HG02970 (cell line): ENCODE results near the gene NTMT2.
"Not testable (repeated sequence)": the region's sequence is repeated elsewhere in the genome, so short reads cannot be mapped to it uniquely, and the experiment has no call there.

ENCODE experiments used
- ATAC-seq: cut with Tn5 transposase; IDR thresholded peaks from one replicate; pipeline ENCODE4 v1.9.1; 2021; ENCODE audit warnings: mild to moderate bottlenecking, moderate library complexity, moderate number of reproducible peaks; ENCODE audit not compliant: unreplicated experiment, low FRiP score

The NTMT2 gene

GRCh38 chr1:170155055-170155454 is 9.3 kb downstream of the NTMT2 start:
- ATAC-seq = no peak

GRCh38 chr1:170156594-170156993 is 10.8 kb downstream of the NTMT2 start:
- ATAC-seq = no peak

- no peak for ATAC-seq
These were observed 12.1 kb downstream of the NTMT2 start for GRCh38 chr1:170157820-170158219.

GRCh38 chr1:170162459-170163246 is 16.9 kb downstream of the NTMT2 start:
- ATAC-seq = no peak

- ATAC-seq = no peak
These were observed 18.5 kb downstream of the NTMT2 start for GRCh38 chr1:170164103-170164763.

GRCh38 chr1:170166518-170167180 is 20.9 kb downstream of the NTMT2 start:
- ATAC-seq = no peak

GRCh38 chr1:170168265-170168664 is 22.5 kb downstream of the NTMT2 start:
- ATAC-seq = no peak

- not testable (repeated sequence) for ATAC-seq
These were observed 24.8 kb downstream of the NTMT2 start for GRCh38 chr1:170170513-170170912.

GRCh38 chr1:170174395-170174794 is 28.6 kb downstream of the NTMT2 start:
- no peak for ATAC-seq

- ATAC-seq = no peak
These were observed 29.3 kb downstream of the NTMT2 start for GRCh38 chr1:170175041-170175440.

GRCh38 chr1:170175484-170175883 is 29.7 kb downstream of the NTMT2 start:
- ATAC-seq = no peak

- ATAC-seq = no peak
These were observed 31.0 kb downstream of the NTMT2 start for GRCh38 chr1:170176772-170177171.

GRCh38 chr1:170182442-170182841 is 36.7 kb downstream of the NTMT2 start:
- ATAC-seq = no peak

- no peak for ATAC-seq
These were observed 46.8 kb downstream of the NTMT2 start for GRCh38 chr1:170192546-170192945.

- no peak for ATAC-seq
These were observed 48.7 kb downstream of the NTMT2 start for GRCh38 chr1:170194451-170194850.

GRCh38 chr1:170196490-170197236 is 50.9 kb downstream of the NTMT2 start:
- ATAC-seq = no peak

GRCh38 chr1:170198090-170198489 is 52.3 kb downstream of the NTMT2 start:
- no peak for ATAC-seq

GRCh38 chr1:170198584-170198983 is 52.8 kb downstream of the NTMT2 start:
- no peak for ATAC-seq

- no peak for ATAC-seq
These were observed 54.4 kb downstream of the NTMT2 start for GRCh38 chr1:170200161-170200560.

- no peak for ATAC-seq
These were observed 55.0 kb downstream of the NTMT2 start for GRCh38 chr1:170200621-170201397.
